GM21619 (cell line): Measurements from ENCODE around the gene AKAP7.

Source experiments
- ATAC-seq: cut with Tn5 transposase; IDR thresholded peaks from one replicate; pipeline ENCODE4 v1.9.1; 2021; ENCODE audit not compliant: unreplicated experiment

Gene AKAP7

GRCh38 chr6:131197716-131198115, 62.4 kb downstream of the AKAP7 start:
- ATAC-seq: no peak

GRCh38 chr6:131199568-131200272, 64.5 kb downstream of the AKAP7 start:
- peak; percentile 100 for ATAC-seq

- ATAC-seq: no peak
Measured at GRCh38 chr6:131205481-131206244, 70.4 kb downstream of the AKAP7 start.

- no peak for ATAC-seq
Measured at GRCh38 chr6:131206463-131207251, 71.4 kb downstream of the AKAP7 start.

GRCh38 chr6:131208787-131209186, 73.5 kb downstream of the AKAP7 start:
- ATAC-seq: no peak

GRCh38 chr6:131210469-131210868, 75.2 kb downstream of the AKAP7 start:
- ATAC-seq: no peak

GRCh38 chr6:131212024-131212423, 76.8 kb downstream of the AKAP7 start:
- ATAC-seq: no peak

GRCh38 chr6:131212913-131213312, 77.6 kb downstream of the AKAP7 start:
- no peak for ATAC-seq

GRCh38 chr6:131213501-131213990, 78.3 kb downstream of the AKAP7 start:
- ATAC-seq: no peak

- no peak for ATAC-seq
Measured at GRCh38 chr6:131215219-131215618, 80.0 kb downstream of the AKAP7 start.

GRCh38 chr6:131216246-131216645, 81.0 kb downstream of the AKAP7 start:
- no peak for ATAC-seq

GRCh38 chr6:131222773-131223172, 87.5 kb downstream of the AKAP7 start:
- no peak for ATAC-seq

- no peak for ATAC-seq
Measured at GRCh38 chr6:131223416-131223815, 88.1 kb downstream of the AKAP7 start.

GRCh38 chr6:131225127-131225526, 89.9 kb downstream of the AKAP7 start:
- no peak for ATAC-seq

GRCh38 chr6:131225959-131226358, 90.7 kb downstream of the AKAP7 start:
- ATAC-seq: no peak

GRCh38 chr6:131226459-131227157, 91.3 kb downstream of the AKAP7 start:
- no peak for ATAC-seq

- ATAC-seq: no peak
Measured at GRCh38 chr6:131227158-131227543, 91.9 kb downstream of the AKAP7 start.

- no peak for ATAC-seq
Measured at GRCh38 chr6:131231103-131231502, 95.8 kb downstream of the AKAP7 start.

- ATAC-seq: no peak
Measured at GRCh38 chr6:131231891-131232290, 96.6 kb downstream of the AKAP7 start.

- ATAC-seq: no peak
Measured at GRCh38 chr6:131244942-131245341, 109.7 kb downstream of the AKAP7 start.

GRCh38 chr6:131250122-131250521, 114.9 kb downstream of the AKAP7 start:
- ATAC-seq: peak; percentile 91
